Mesendoderm (in vitro differentiated cells): ENCODE results near the gene HSFX2.
"Not testable (repeated sequence)": the region's sequence is repeated elsewhere in the genome, so short reads cannot be mapped to it uniquely, and the experiment has no call there.

Experiments
- DNase-seq: peaks from one replicate; pipeline ENCODE4 v3.0.0; 2013
- H2AK5ac ChIP-seq: 2 replicates; pipeline ENCODE4 v1.6.1; 2013; ENCODE audit warnings: low read length, inconsistent platforms
- H2BK120ac ChIP-seq: 2 replicates; pipeline ENCODE4 v1.6.1; 2013; ENCODE audit warnings: low read depth, mild to moderate bottlenecking, low read length, moderate library complexity, mixed read lengths
- H2BK15ac ChIP-seq: replicated peaks from 2 replicates; pipeline ENCODE4 v1.6.1; 2013; ENCODE audit warnings: low read depth, mild to moderate bottlenecking, moderate library complexity
- H2BK5ac ChIP-seq: 2 replicates; pipeline ENCODE4 v1.6.1; 2013; ENCODE audit warnings: low read length, inconsistent platforms
- H3K18ac ChIP-seq: 2 replicates; pipeline ENCODE4 v1.6.1; 2013; ENCODE audit warnings: mild to moderate bottlenecking, low read length, mixed read lengths
- H3K23ac ChIP-seq: one replicate; pipeline ENCODE4 v1.6.1; 2013; ENCODE audit warnings: low read length
- H3K27ac ChIP-seq: 2 replicates; pipeline ENCODE4 v1.5.1; 2013; ENCODE audit warnings: low read depth, mild to moderate bottlenecking, inconsistent platforms, low read length, moderate library complexity
- H3K27me3 ChIP-seq: 2 replicates; pipeline ENCODE4 v1.6.1; 2013; ENCODE audit warnings: low read length, control low read depth, mild to moderate bottlenecking, inconsistent platforms; ENCODE audit not compliant: insufficient read depth, poor library complexity
- H3K36me3 ChIP-seq: 2 replicates; pipeline ENCODE4 v1.6.1; 2013; ENCODE audit warnings: low read length, inconsistent platforms; ENCODE audit not compliant: control insufficient read depth, insufficient read depth
- H3K4ac ChIP-seq: one replicate; pipeline ENCODE4 v1.6.1; 2013; ENCODE audit warnings: low read depth, mild to moderate bottlenecking, low read length, moderate library complexity
- H3K4me1 ChIP-seq: 2 replicates; pipeline ENCODE4 v1.6.1; 2013; ENCODE audit warnings: low read depth, low read length, inconsistent platforms; ENCODE audit not compliant: control insufficient read depth
- H3K4me2 ChIP-seq: 2 replicates; pipeline ENCODE4 v1.6.1; 2013; ENCODE audit warnings: low read length
- H3K4me3 ChIP-seq: 2 replicates; pipeline ENCODE4 v1.5.1; 2013; ENCODE audit warnings: mild to moderate bottlenecking, low read length
- H3K56ac ChIP-seq: one replicate; pipeline ENCODE4 v1.6.1; 2013; ENCODE audit warnings: low read length
- H3K79me1 ChIP-seq: 2 replicates; pipeline ENCODE4 v1.6.1; 2013; ENCODE audit warnings: low read length, inconsistent platforms
- H3K79me2 ChIP-seq: 2 replicates; pipeline ENCODE4 v1.6.1; 2013; ENCODE audit warnings: mild to moderate bottlenecking, low read length; ENCODE audit not compliant: control insufficient read depth, insufficient read depth
- H3K9ac ChIP-seq: 2 replicates; pipeline ENCODE4 v1.6.1; 2013; ENCODE audit warnings: low read length, inconsistent platforms
- H4K5ac ChIP-seq: one replicate; pipeline ENCODE4 v1.6.1; 2013; ENCODE audit warnings: low read length
- H4K8ac ChIP-seq: one replicate; pipeline ENCODE4 v1.6.1; 2013; ENCODE audit warnings: low read depth, mild to moderate bottlenecking, control low read depth, low read length, moderate library complexity
- WGBS: extraction: QIAGEN DNeasy Blood & Tissue Kit; methylation state at CpG from one replicate; pipeline ENCODE4 v1.1.7; 2013; ENCODE audit warnings: low lambda C conversion rate, missing lambda C conversion rate; ENCODE audit not compliant: insufficient coverage; ENCODE audit errors: extremely low coverage; 5-methylcytosine and 5-hydroxymethylcytosine counted together

The HSFX2 gene

DNA sequence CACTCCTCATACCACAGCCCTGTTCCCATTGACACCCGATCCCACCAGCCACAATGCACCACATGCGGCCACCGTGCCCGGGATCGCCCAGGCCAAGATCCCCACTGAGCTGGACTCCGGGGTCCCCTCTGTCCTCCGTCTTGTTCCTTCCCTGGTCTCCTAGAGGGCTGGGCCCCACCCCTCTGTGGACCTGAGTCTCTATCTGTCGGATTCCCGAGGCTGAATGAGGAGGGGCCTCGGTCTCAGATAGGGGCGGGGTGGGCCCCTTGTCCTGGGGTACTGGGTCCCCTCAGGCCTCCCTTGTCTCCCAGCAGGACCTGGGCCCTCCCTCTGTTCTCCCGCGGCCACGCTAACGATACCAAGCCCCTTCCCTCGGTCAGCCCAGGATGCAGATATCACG lies 9.5 kb downstream of the HSFX2 start:
- H3K79me1 ChIP-seq, H2BK5ac ChIP-seq, H3K27me3 ChIP-seq, H2BK15ac ChIP-seq, H3K27ac ChIP-seq, H2BK120ac ChIP-seq, H4K5ac ChIP-seq, H3K23ac ChIP-seq, H3K36me3 ChIP-seq, H3K18ac ChIP-seq, DNase-seq, H3K4me3 ChIP-seq, H3K79me2 ChIP-seq, H3K4ac ChIP-seq, H4K8ac ChIP-seq, H3K4me2 ChIP-seq, H3K9ac ChIP-seq, H2AK5ac ChIP-seq, H3K4me1 ChIP-seq, H3K56ac ChIP-seq: not testable (repeated sequence)
- WGBS = no CpG with 5 or more reads among the region's 17 CpGs

DNA sequence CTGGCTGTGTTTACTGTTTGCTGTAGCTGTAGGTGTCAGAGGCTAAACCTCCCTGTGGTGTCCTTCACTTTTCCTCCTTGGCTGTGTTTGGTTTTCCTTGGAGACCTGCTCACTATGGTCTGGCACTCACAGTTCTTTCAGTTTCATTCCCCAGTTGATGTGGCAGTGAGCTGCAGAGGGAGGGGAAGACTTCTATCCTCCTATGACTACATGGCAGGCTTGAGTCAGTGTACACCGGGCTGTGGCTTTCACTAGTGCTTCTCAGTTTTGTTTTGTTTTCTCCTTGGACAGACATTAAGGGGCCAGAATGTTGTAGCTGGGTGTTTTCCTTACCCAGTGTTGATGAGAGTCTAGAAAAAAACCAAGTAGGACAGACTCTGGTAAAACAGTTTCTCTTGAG lies 21.7 kb downstream of the HSFX2 start:
- not testable (repeated sequence) for H3K27ac ChIP-seq, DNase-seq, H3K27me3 ChIP-seq, H2BK5ac ChIP-seq, H3K79me2 ChIP-seq, H3K4me2 ChIP-seq, H3K9ac ChIP-seq, H4K5ac ChIP-seq, H3K36me3 ChIP-seq, H2BK15ac ChIP-seq, H3K23ac ChIP-seq, H3K4me1 ChIP-seq, H3K56ac ChIP-seq, H3K79me1 ChIP-seq, H3K4me3 ChIP-seq, H3K4ac ChIP-seq, H2BK120ac ChIP-seq, H3K18ac ChIP-seq, H4K8ac ChIP-seq, H2AK5ac ChIP-seq
- no CpG with 5 or more reads among the region's 1 CpG for WGBS

DNA sequence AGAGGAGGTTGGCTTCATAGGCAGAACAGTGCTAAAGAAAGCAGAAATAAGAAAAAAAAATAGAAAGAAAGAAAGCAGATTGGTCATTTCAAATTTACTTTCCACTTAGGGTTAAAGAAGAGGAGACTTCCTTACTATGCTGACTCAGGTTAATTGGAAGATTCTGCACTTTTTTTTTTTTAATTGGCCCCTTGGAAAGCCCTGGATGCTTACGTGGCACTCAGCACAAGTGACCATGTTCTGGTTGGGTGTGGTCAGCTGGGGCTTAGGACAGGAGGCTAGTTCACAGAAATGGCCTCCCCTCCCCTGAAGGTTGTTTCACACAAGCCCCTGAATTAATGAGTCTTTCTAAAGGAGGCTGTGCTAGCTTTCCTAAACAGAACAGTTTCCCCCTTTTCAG lies 22.4 kb downstream of the HSFX2 start:
- no peak overlapping the region for H4K5ac ChIP-seq
- no peak for DNase-seq
- no peak overlapping the region for H2BK5ac ChIP-seq
- H2AK5ac ChIP-seq = no peak overlapping the region
- H3K23ac ChIP-seq = no peak overlapping the region
- no peak overlapping the region for H2BK15ac ChIP-seq
- H3K4me1 ChIP-seq = no peaks in the 10 kb centered on the region
- H3K79me2 ChIP-seq = no peaks in the 10 kb centered on the region
- H3K9ac ChIP-seq = no peak overlapping the region
- WGBS = no CpG with 5 or more reads among the region's 1 CpG
- no peak overlapping the region for H3K4me3 ChIP-seq
- no peak overlapping the region for H2BK120ac ChIP-seq
- no peak overlapping the region for H3K4ac ChIP-seq
- no peak overlapping the region for H3K27ac ChIP-seq
- H4K8ac ChIP-seq = no peak overlapping the region
- H3K79me1 ChIP-seq = no peaks in the 10 kb centered on the region
- H3K56ac ChIP-seq = no peak overlapping the region
- no peaks in the 10 kb centered on the region for H3K27me3 ChIP-seq
- H3K36me3 ChIP-seq = no peaks in the 10 kb centered on the region
- H3K18ac ChIP-seq = no peak overlapping the region
- H3K4me2 ChIP-seq = no peak overlapping the region

DNA sequence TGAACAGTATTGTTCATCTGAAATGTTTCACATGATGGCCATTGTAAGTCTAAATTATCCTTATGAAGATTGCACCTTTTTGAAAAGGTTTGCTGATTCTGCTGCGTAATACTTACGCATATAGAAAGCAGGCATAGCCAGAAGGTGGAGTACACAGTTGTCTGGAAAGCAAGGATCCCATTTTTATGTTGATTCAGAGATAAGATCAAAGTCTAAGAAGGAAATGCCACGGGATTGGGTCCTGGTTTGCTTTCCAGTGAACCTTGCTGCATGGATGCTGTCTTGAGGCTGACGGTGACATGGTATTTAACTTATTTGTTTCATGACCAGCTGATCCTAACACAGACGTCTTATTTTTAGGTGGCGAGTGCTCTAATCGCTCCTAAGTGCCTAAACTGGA lies 23.3 kb downstream of the HSFX2 start:
- DNase-seq = no peak
- no peak overlapping the region for H3K27ac ChIP-seq
- H3K4me2 ChIP-seq = no peak overlapping the region
- no peaks in the 10 kb centered on the region for H3K27me3 ChIP-seq
- no peaks in the 10 kb centered on the region for H3K79me2 ChIP-seq
- H3K4ac ChIP-seq = no peak overlapping the region
- H4K5ac ChIP-seq = no peak overlapping the region
- H2AK5ac ChIP-seq = no peak overlapping the region
- H3K23ac ChIP-seq = no peak overlapping the region
- no peak overlapping the region for H2BK120ac ChIP-seq
- H3K4me3 ChIP-seq = no peak overlapping the region
- no peaks in the 10 kb centered on the region for H3K36me3 ChIP-seq
- no peak overlapping the region for H3K18ac ChIP-seq
- H4K8ac ChIP-seq = no peak overlapping the region
- H2BK5ac ChIP-seq = no peak overlapping the region
- WGBS = no CpG with 5 or more reads among the region's 7 CpGs
- no peaks in the 10 kb centered on the region for H3K4me1 ChIP-seq
- H2BK15ac ChIP-seq = no peak overlapping the region
- H3K9ac ChIP-seq = no peak overlapping the region
- H3K79me1 ChIP-seq = no peaks in the 10 kb centered on the region
- H3K56ac ChIP-seq = no peak overlapping the region

DNA sequence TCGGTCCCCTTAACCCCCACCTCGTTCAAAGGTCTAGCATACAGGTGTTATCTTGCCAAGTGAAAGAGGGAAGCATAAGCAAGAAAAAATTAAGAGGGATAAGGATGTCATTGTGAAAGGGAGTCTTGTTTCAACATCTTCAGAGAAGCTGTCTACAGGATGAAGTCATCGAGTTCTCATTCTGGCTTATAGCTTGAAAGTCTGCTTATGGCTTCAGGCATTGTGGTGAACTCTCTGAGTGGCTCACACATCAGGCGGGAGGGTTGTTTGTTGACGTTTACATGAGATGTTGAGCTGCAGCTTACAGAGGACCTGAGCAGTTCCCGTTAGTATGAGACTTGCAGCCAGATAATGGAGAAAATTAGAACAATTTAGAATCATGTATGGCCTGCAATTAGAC lies 24.4 kb downstream of the HSFX2 start:
- Histone ChIP-seq H3K4me3 (no peak overlapping the region), H3K4me2 (no peak overlapping the region), H3K18ac (no peak overlapping the region), H2AK5ac (no peak overlapping the region), H2BK15ac (no peak overlapping the region), H3K4me1 (no peaks in the 10 kb centered on the region), H2BK120ac (no peak overlapping the region), H3K23ac (no peak overlapping the region), H4K5ac (no peak overlapping the region), H2BK5ac (no peak overlapping the region), H3K9ac (no peak overlapping the region), H3K36me3 (no peaks in the 10 kb centered on the region), H3K56ac (no peak overlapping the region), H3K79me2 (no peaks in the 10 kb centered on the region), H3K27ac (no peak overlapping the region), H4K8ac (no peak overlapping the region), H3K27me3 (no peaks in the 10 kb centered on the region), H3K79me1 (no peaks in the 10 kb centered on the region), H3K4ac (no peak overlapping the region)
- peak; percentile 28 for DNase-seq
- no CpG with 5 or more reads among the region's 6 CpGs for WGBS

DNA sequence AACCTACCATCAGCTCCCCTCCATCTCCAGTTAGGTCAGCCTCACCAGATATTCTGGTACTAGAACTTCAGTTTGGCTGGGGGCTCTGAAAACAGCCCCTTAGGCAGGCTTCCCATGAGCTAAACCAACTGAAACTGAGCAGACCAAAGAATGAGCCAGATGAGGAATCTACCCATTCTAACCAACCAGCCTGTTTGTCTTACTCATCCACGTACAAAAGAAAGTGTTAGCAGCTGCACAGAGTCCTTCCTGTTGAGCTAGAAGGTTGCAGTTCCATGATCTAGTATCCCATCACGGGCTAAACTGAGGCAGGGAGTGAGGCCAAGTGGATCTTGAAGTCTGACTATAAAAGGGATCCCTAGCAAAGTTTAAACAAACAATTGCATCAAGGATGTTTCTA lies 25.3 kb downstream of the HSFX2 start:
- Histone ChIP-seq H3K9ac (no peak overlapping the region), H2AK5ac (no peak overlapping the region), H3K79me2 (no peaks in the 10 kb centered on the region), H3K23ac (no peak overlapping the region), H2BK15ac (no peak overlapping the region), H3K4me2 (no peak overlapping the region), H3K4me3 (no peak overlapping the region), H3K4ac (no peak overlapping the region), H4K8ac (no peak overlapping the region), H3K27ac (no peak overlapping the region), H3K79me1 (no peaks in the 10 kb centered on the region), H3K18ac (no peak overlapping the region), H3K36me3 (no peaks in the 10 kb centered on the region), H3K56ac (no peak overlapping the region), H4K5ac (no peak overlapping the region), H2BK120ac (no peak overlapping the region), H3K4me1 (no peaks in the 10 kb centered on the region), H3K27me3 (no peaks in the 10 kb centered on the region), H2BK5ac (no peak overlapping the region)
- no peak for DNase-seq
- WGBS = no CpG with 5 or more reads among the region's 2 CpGs
